H9 (cell line): ENCODE results near the gene PPP2R2B. TPM values are rescaled to one million over a fixed set of nuclear protein-coding genes. Genes with fewer than 3 reads are reported as not detected.

Source experiments
- DNase-seq: peaks from one replicate; pipeline ENCODE4 v3.0.0-alpha.2; 2017
- H2AFZ ChIP-seq: one replicate; pipeline ENCODE4 v1.6.1; 2013; ENCODE audit warnings: mild to moderate bottlenecking, low read length, control low read depth, moderate library complexity
- H2AK5ac ChIP-seq: 2 replicates; pipeline ENCODE4 v1.6.1; 2013; ENCODE audit warnings: low read length, control low read depth, mixed read lengths; ENCODE audit not compliant: insufficient read length
- H2BK120ac ChIP-seq: one replicate; pipeline ENCODE4 v1.6.1; 2013; ENCODE audit warnings: low read depth, mild to moderate bottlenecking, low read length, control low read depth, inconsistent platforms; ENCODE audit not compliant: poor library complexity, severe bottlenecking
- H2BK12ac ChIP-seq: 2 replicates; pipeline ENCODE4 v1.6.1; 2013; ENCODE audit warnings: low read length, control low read depth, mixed read lengths, low read depth; ENCODE audit not compliant: insufficient read length
- H2BK15ac ChIP-seq: 2 replicates; pipeline ENCODE4 v1.6.1; 2013; ENCODE audit warnings: low read depth, low read length, control low read depth
- H2BK20ac ChIP-seq: one replicate; pipeline ENCODE4 v1.6.1; 2013; ENCODE audit warnings: low read depth, mild to moderate bottlenecking, low read length, control low read depth, inconsistent platforms; ENCODE audit not compliant: poor library complexity, severe bottlenecking
- H2BK5ac ChIP-seq: 2 replicates; pipeline ENCODE4 v1.6.1; 2013; ENCODE audit warnings: low read length, control low read depth, mixed read lengths; ENCODE audit not compliant: insufficient read length
- H3K14ac ChIP-seq: 2 replicates; pipeline ENCODE4 v1.6.1; 2013; ENCODE audit warnings: low read length, control low read depth; ENCODE audit not compliant: insufficient read depth
- H3K18ac ChIP-seq: 2 replicates; pipeline ENCODE4 v1.6.1; 2013; ENCODE audit warnings: low read depth, mild to moderate bottlenecking, mixed read lengths, low read length, control low read depth; ENCODE audit not compliant: insufficient read length
- H3K23ac ChIP-seq: 2 replicates; pipeline ENCODE4 v1.6.1; 2013; ENCODE audit warnings: low read length, control low read depth, mixed read lengths, low read depth; ENCODE audit not compliant: insufficient read length
- H3K23me2 ChIP-seq: 2 replicates; pipeline ENCODE4 v1.6.1; 2013; ENCODE audit warnings: low read depth, mild to moderate bottlenecking, mixed read lengths, low read length, control low read depth; ENCODE audit not compliant: insufficient read length, poor library complexity, severe bottlenecking
- H3K27ac ChIP-seq: 2 replicates; pipeline ENCODE4 v1.5.1; 2013; ENCODE audit warnings: low read length, control low read depth, mixed read lengths, low read depth; ENCODE audit not compliant: insufficient read length
- H3K27me3 ChIP-seq: 2 replicates; pipeline ENCODE4 v1.6.1; 2013; ENCODE audit warnings: low read length, control low read depth, inconsistent platforms; ENCODE audit not compliant: insufficient read depth
- H3K4ac ChIP-seq: 2 replicates; pipeline ENCODE4 v1.6.1; 2013; ENCODE audit warnings: low read depth, mild to moderate bottlenecking, control low read depth, inconsistent platforms, low read length, moderate library complexity
- H3K4me1 ChIP-seq: 2 replicates; pipeline ENCODE4 v1.6.1; 2013; ENCODE audit warnings: low read length, control low read depth, inconsistent platforms; ENCODE audit not compliant: insufficient read depth
- H3K4me2 ChIP-seq: 2 replicates; pipeline ENCODE4 v1.6.1; 2013; ENCODE audit warnings: low read length, control low read depth, mixed read lengths; ENCODE audit not compliant: insufficient read length, insufficient read depth
- H3K56ac ChIP-seq: 2 replicates; pipeline ENCODE4 v1.6.1; 2013; ENCODE audit warnings: low read depth, mild to moderate bottlenecking, mixed read lengths, low read length, control low read depth; ENCODE audit not compliant: insufficient read length
- H3K79me1 ChIP-seq: 2 replicates; pipeline ENCODE4 v1.6.1; 2013; ENCODE audit warnings: low read depth, mild to moderate bottlenecking, moderate library complexity, low read length, control low read depth, inconsistent platforms; ENCODE audit not compliant: insufficient read depth, poor library complexity, severe bottlenecking
- H3K79me2 ChIP-seq: 2 replicates; pipeline ENCODE4 v1.6.1; 2013; ENCODE audit warnings: low read length, control low read depth, inconsistent platforms; ENCODE audit not compliant: insufficient read depth
- H3K9ac ChIP-seq: 2 replicates; pipeline ENCODE4 v1.6.1; 2013; ENCODE audit warnings: low read length, control low read depth, mixed read lengths; ENCODE audit not compliant: insufficient read length; ENCODE audit errors: extremely low read depth
- H3K9me3 ChIP-seq: one replicate; pipeline ENCODE4 v1.6.1; 2013; ENCODE audit warnings: low read depth, low read length, inconsistent platforms; ENCODE audit not compliant: control insufficient read depth
- H3T11ph ChIP-seq: one replicate; pipeline ENCODE4 v1.6.1; 2013; ENCODE audit warnings: mild to moderate bottlenecking, low read length, control low read depth, inconsistent platforms
- H4K20me1 ChIP-seq: one replicate; pipeline ENCODE4 v1.6.1; 2013; ENCODE audit not compliant: control insufficient read depth, insufficient read length, insufficient read depth
- H4K5ac ChIP-seq: 2 replicates; pipeline ENCODE4 v1.6.1; 2013; ENCODE audit warnings: low read depth, mild to moderate bottlenecking, mixed read lengths, low read length, control low read depth; ENCODE audit not compliant: insufficient read length
- H4K8ac ChIP-seq: replicated peaks from 2 replicates; pipeline ENCODE4 v1.6.1; 2013; ENCODE audit warnings: low read length, control low read depth, mixed read lengths, low read depth; ENCODE audit not compliant: insufficient read length
- H4K91ac ChIP-seq: 2 replicates; pipeline ENCODE4 v1.6.1; 2013; ENCODE audit warnings: low read depth, mild to moderate bottlenecking, moderate library complexity, mixed read lengths, low read length, control low read depth; ENCODE audit not compliant: insufficient read length
- H3K27ac Mint-ChIP-seq, 3 experiments: 2 replicates in 2 of 3; 3 replicates in 1 of 3; pipeline ENCODE4 v1.8.0; 2020 to 2021; ENCODE audit warnings: mixed read lengths in 3 of 3, mild to moderate bottlenecking in 1 of 3, moderate library complexity in 1 of 3
- H3K27me3 Mint-ChIP-seq: 2 replicates; pipeline ENCODE4 v1.8.0; 2021; ENCODE audit warnings: low read depth, mild to moderate bottlenecking, moderate library complexity, mixed read lengths
- H3K36me3 Mint-ChIP-seq, 3 experiments: 2 replicates in 2 of 3; 3 replicates in 1 of 3; pipeline ENCODE4 v1.8.0; 2020 to 2021; ENCODE audit warnings: low read depth in 3 of 3, mixed read lengths in 3 of 3; ENCODE audit not compliant: insufficient read depth in 1 of 3
- H3K4me1 Mint-ChIP-seq, 2 experiments: 2 replicates each; pipeline ENCODE4 v1.8.0; 2020; ENCODE audit warnings: mixed read lengths in 2 of 2
- H3K4me3 Mint-ChIP-seq, 2 experiments: 2 replicates in 1 of 2; 3 replicates in 1 of 2; pipeline ENCODE4 v1.8.0; 2020 to 2021; ENCODE audit warnings: mild to moderate bottlenecking in 2 of 2, mixed read lengths in 2 of 2, moderate library complexity in 1 of 2
- H3K9me3 Mint-ChIP-seq, 2 experiments: 2 replicates in 1 of 2; 3 replicates in 1 of 2; pipeline ENCODE4 v1.8.0; 2020; ENCODE audit warnings: mild to moderate bottlenecking in 2 of 2, mixed read lengths in 2 of 2, moderate library complexity in 1 of 2
- WGBS: extraction: QIAGEN DNeasy Blood & Tissue Kit; methylation state at CpG from one replicate; pipeline ENCODE4 v1.1.7; 2013; ENCODE audit warnings: missing lambda C conversion rate, low lambda C conversion rate, mixed read lengths; ENCODE audit not compliant: insufficient read length; ENCODE audit errors: extremely low coverage; 5-methylcytosine and 5-hydroxymethylcytosine counted together
- total RNA-seq: library from RNA; stranded (reverse); gene quantifications from 2 replicates; pipeline ENCODE4 v1.2.1, GENCODE V29; 2021
- TF ChIP-seq, protein P1 (sequence below): fragments of 200-600 bp; sonication (generic); conservative IDR thresholded peaks from 3 replicates; pipeline ENCODE4 v1.8.0; 2021; ENCODE audit warnings: antibody characterized with exemption, mild to moderate bottlenecking

PPP2R2B gene
- total RNA-seq, 1 experiment from 2014 or later = 14.3 TPM

DNA sequence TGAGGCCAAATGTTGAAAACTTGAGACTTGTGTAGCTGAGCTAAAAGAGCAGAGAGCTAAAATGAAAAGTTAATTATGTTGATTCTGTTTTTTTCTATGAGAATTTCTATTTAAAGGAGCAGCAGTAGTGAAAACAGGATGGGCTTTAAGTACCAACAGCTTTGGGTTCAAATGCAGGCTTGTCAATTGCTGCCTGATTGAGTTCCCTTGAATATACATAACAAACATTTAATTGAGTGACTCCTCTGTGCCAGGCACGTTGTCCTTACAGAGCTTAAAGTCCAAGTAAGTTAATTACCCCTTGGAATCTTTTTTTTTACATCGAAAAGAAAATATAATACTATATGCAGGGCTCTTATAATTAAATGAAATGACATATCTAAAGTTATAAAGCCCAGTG is 38.5 kb downstream of the PPP2R2B start:
- H3K18ac ChIP-seq = no peak overlapping the region
- no peak overlapping the region for H3K9ac ChIP-seq
- H3K27me3 ChIP-seq = no peaks in the 10 kb centered on the region
- no peaks in the 10 kb centered on the region; the same call in 1 of the 2 replicates for H3K4me1 ChIP-seq
- Mint-ChIP-seq H3K9me3 (peaks cover 6 to 8% of the 10 kb centered on the region in 2 experiments; a peak in 4 of 5 replicates), H3K27me3 (no peaks in the 10 kb centered on the region), H3K4me1 (peaks cover 14 to 26% of the 10 kb centered on the region in 2 experiments), H3K4me3 (peak overlapping the region in 1 of 2 experiments; percentile 8; a peak in 1 of 5 replicates), H3K27ac (peak overlapping the region in 1 of 3 experiments; percentile 87; a peak in 2 of 7 replicates), H3K36me3 (peaks cover 0 to 17% (median 11%) of the 10 kb centered on the region in 3 experiments)
- H3K56ac ChIP-seq = no peak overlapping the region
- no peaks in the 10 kb centered on the region for H3K23me2 ChIP-seq
- H3T11ph ChIP-seq = no peak overlapping the region
- no peak overlapping the region for H3K14ac ChIP-seq
- peak overlapping the region; percentile 76 for H3K27ac ChIP-seq
- no peak overlapping the region for H2BK120ac ChIP-seq
- no peaks in the 10 kb centered on the region for H3K79me1 ChIP-seq
- no peak overlapping the region for H3K4ac ChIP-seq
- no peak overlapping the region for H2AFZ ChIP-seq
- no peaks in the 10 kb centered on the region for H3K79me2 ChIP-seq
- no peak overlapping the region for H2BK12ac ChIP-seq
- H4K91ac ChIP-seq = no peak overlapping the region
- H4K5ac ChIP-seq = no peak overlapping the region
- no CpG with 5 or more reads among the region's 2 CpGs for WGBS
- H3K9me3 ChIP-seq = no peaks in the 10 kb centered on the region
- H3K23ac ChIP-seq = no peak overlapping the region
- DNase-seq = no peak
- no peak overlapping the region for H4K8ac ChIP-seq
- TF ChIP-seq, protein P1, sequence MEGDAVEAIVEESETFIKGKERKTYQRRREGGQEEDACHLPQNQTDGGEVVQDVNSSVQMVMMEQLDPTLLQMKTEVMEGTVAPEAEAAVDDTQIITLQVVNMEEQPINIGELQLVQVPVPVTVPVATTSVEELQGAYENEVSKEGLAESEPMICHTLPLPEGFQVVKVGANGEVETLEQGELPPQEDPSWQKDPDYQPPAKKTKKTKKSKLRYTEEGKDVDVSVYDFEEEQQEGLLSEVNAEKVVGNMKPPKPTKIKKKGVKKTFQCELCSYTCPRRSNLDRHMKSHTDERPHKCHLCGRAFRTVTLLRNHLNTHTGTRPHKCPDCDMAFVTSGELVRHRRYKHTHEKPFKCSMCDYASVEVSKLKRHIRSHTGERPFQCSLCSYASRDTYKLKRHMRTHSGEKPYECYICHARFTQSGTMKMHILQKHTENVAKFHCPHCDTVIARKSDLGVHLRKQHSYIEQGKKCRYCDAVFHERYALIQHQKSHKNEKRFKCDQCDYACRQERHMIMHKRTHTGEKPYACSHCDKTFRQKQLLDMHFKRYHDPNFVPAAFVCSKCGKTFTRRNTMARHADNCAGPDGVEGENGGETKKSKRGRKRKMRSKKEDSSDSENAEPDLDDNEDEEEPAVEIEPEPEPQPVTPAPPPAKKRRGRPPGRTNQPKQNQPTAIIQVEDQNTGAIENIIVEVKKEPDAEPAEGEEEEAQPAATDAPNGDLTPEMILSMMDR = no peak
- no peak overlapping the region for H2BK5ac ChIP-seq
- H3K4me2 ChIP-seq = no peak overlapping the region
- no peak overlapping the region for H2AK5ac ChIP-seq
- H4K20me1 ChIP-seq = no peaks in the 10 kb centered on the region
- H2BK15ac ChIP-seq = no peak overlapping the region
- H2BK20ac ChIP-seq = no peak overlapping the region
